ENCODE data around the gene HDGFL2. TPM values are rescaled to one million over a fixed set of nuclear protein-coding genes. Genes with fewer than 3 reads are reported as not detected.

The HDGFL2 gene
- total and polyA plus RNA-seq, 2 donors (not counting 1 experiment from before 2014, with no cell fraction given), result 19.5 to 51.2 TPM

DNA sequence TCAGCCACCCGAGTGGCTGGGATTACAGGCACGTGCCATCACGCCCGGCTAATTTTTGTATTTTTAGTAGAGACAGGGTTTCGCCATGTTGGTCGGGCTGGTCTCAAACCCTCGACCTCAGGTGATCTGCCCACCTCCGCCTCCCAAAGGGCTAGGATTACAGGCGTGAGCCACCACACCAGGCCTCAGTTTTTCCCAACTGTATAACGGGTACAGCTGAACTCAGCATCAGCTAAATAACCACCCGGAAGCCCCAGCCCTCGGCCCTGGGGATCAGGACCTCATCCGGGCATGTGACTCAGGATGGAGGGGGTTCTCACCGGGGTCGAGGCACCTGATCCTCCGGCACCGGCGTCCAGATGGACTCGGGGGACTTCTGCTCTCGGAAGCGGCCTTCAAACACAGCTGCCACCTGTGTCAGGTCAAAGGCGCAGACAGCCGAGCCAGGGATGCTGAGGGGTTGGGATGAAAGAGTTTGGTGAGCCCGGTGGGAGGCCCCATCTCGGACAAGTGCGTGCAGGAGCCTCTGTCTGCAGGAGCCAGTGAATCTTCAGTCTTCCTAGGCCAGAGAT lies 78.5 kb downstream of the HDGFL2 start:
- Histone ChIP-seq H3K9me3 (ENCODE audit: control insufficient read depth, insufficient read depth, low read depth, low read length) (no peaks in the 10 kb centered on the region), H3K4me3 (replicated peaks in 1 of 4; ENCODE audit: control extremely low read depth in 1 of 4, insufficient read depth in 1 of 4, low read depth in 3 of 4, low read length in 4 of 4) (no peak overlapping the region), H2AFZ (ENCODE audit: low read length) (no peak overlapping the region), H3K4me1 (ENCODE audit: control insufficient read depth, extremely low read depth, insufficient read depth, low read length) (no peaks in the 10 kb centered on the region), H3K36me3 (ENCODE audit: control insufficient read depth, insufficient read depth, low read length) (no peaks in the 10 kb centered on the region), H3K4me2 (ENCODE audit: extremely low read depth, insufficient read depth, low read length) (no peak overlapping the region), H3K27me3 (ENCODE audit: control insufficient read depth, insufficient read depth, low read length) (no peaks in the 10 kb centered on the region), H3K27ac (ENCODE audit: insufficient read depth, low read length) (no peak overlapping the region), H4K20me1 (ENCODE audit: control insufficient read depth, extremely low read depth, insufficient read depth, low read length) (no peaks in the 10 kb centered on the region), H3K79me2 (ENCODE audit: control insufficient read depth, insufficient read depth, low read length) (no peaks in the 10 kb centered on the region), H3K9ac (ENCODE audit: insufficient read depth, low read length) (no peak overlapping the region)
- TF ChIP-seq, protein P1, sequence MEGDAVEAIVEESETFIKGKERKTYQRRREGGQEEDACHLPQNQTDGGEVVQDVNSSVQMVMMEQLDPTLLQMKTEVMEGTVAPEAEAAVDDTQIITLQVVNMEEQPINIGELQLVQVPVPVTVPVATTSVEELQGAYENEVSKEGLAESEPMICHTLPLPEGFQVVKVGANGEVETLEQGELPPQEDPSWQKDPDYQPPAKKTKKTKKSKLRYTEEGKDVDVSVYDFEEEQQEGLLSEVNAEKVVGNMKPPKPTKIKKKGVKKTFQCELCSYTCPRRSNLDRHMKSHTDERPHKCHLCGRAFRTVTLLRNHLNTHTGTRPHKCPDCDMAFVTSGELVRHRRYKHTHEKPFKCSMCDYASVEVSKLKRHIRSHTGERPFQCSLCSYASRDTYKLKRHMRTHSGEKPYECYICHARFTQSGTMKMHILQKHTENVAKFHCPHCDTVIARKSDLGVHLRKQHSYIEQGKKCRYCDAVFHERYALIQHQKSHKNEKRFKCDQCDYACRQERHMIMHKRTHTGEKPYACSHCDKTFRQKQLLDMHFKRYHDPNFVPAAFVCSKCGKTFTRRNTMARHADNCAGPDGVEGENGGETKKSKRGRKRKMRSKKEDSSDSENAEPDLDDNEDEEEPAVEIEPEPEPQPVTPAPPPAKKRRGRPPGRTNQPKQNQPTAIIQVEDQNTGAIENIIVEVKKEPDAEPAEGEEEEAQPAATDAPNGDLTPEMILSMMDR (conservative IDR thresholded peaks at IDR 0.05 in 1 of 2, IDR thresholded peaks at IDR 0.05 in 1 of 2; ENCODE audit: low read depth in 1 of 2, low read length in 2 of 2), result no peak
- no peak for TF ChIP-seq EZH2 (IDR thresholded peaks at IDR 0.05; ENCODE audit: low read length, missing control alignments)
- DNase-seq (ENCODE audit: low read depth in 2 of 2), result no peak

Other genes with a start within 250 kb of the HDGFL2 start
- gene EBI3, start 242.8 kb upstream of the HDGFL2 start, total RNA-seq, result not detected in 2 replicates
- gene EBI3, start 242.8 kb upstream of the HDGFL2 start, polyA plus RNA-seq, result 0.05 and 0.14 TPM in 2 replicates
- gene YJU2, start 225.2 kb upstream of the HDGFL2 start, total RNA-seq, result 12.6 and 14.7 TPM in 2 replicates
- gene YJU2, start 225.2 kb upstream of the HDGFL2 start, polyA plus RNA-seq, result 10.7 and 16.3 TPM in 2 replicates
- not detected in 2 replicates for gene SHD, start 193.0 kb upstream of the HDGFL2 start, total RNA-seq
- not detected in 2 replicates for gene SHD, start 193.0 kb upstream of the HDGFL2 start, polyA plus RNA-seq
- gene TMIGD2, start 169.9 kb upstream of the HDGFL2 start, total RNA-seq, result not detected in 2 replicates
- gene TMIGD2, start 169.9 kb upstream of the HDGFL2 start, polyA plus RNA-seq, result not detected in 2 replicates
- 8.7 and 10.1 TPM in 2 replicates for gene FSD1, start 167.7 kb upstream of the HDGFL2 start, total RNA-seq
- gene FSD1, start 167.7 kb upstream of the HDGFL2 start, polyA plus RNA-seq, result 4.6 and 7.1 TPM in 2 replicates
- gene STAP2, start 133.5 kb upstream of the HDGFL2 start, total RNA-seq, result 4.4 and 4.8 TPM in 2 replicates
- gene STAP2, start 133.5 kb upstream of the HDGFL2 start, polyA plus RNA-seq, result 1.7 and 2.2 TPM in 2 replicates
- gene MPND, start 128.7 kb upstream of the HDGFL2 start, total RNA-seq, result 6.4 and 7.1 TPM in 2 replicates
- gene MPND, start 128.7 kb upstream of the HDGFL2 start, polyA plus RNA-seq, result 2.7 and 3.8 TPM in 2 replicates
- gene SH3GL1, start 71.8 kb upstream of the HDGFL2 start, total RNA-seq, result 20.3 and 23.9 TPM in 2 replicates
- gene SH3GL1, start 71.8 kb upstream of the HDGFL2 start, polyA plus RNA-seq, result 44.9 and 58.7 TPM in 2 replicates
- gene CHAF1A, start 69.7 kb upstream of the HDGFL2 start, total RNA-seq, result 3.9 and 5.9 TPM in 2 replicates
- gene CHAF1A, start 69.7 kb upstream of the HDGFL2 start, polyA plus RNA-seq, result 5.9 and 15.4 TPM in 2 replicates
- 98.9 and 114 TPM in 2 replicates for gene UBXN6, start 14.5 kb upstream of the HDGFL2 start, total RNA-seq
- 49.1 and 53.3 TPM in 2 replicates for gene UBXN6, start 14.5 kb upstream of the HDGFL2 start, polyA plus RNA-seq
- 2.6 and 5.3 TPM in 2 replicates for gene PLIN4, start 46.2 kb downstream of the HDGFL2 start, total RNA-seq
- gene PLIN4, start 46.2 kb downstream of the HDGFL2 start, polyA plus RNA-seq, result 0.05 and 0.07 TPM in 2 replicates
- not detected in 2 replicates for gene PLIN5, start 62.9 kb downstream of the HDGFL2 start, total RNA-seq
- gene PLIN5, start 62.9 kb downstream of the HDGFL2 start, polyA plus RNA-seq, result not detected in 2 replicates
- gene LRG1, start 67.7 kb downstream of the HDGFL2 start, total RNA-seq, result not detected in 2 replicates
- gene LRG1, start 67.7 kb downstream of the HDGFL2 start, polyA plus RNA-seq, result 0.10 TPM in 1 of 2 replicates, not detected in the other
- gene SEMA6B, start 87.4 kb downstream of the HDGFL2 start, total RNA-seq, result under 0.01 TPM in 2 replicates
- gene SEMA6B, start 87.4 kb downstream of the HDGFL2 start, polyA plus RNA-seq, result 0.07 and 0.31 TPM in 2 replicates
- gene TNFAIP8L1, start 167.2 kb downstream of the HDGFL2 start, total RNA-seq, result 1.5 and 4.0 TPM in 2 replicates
- 2.3 and 3.0 TPM in 2 replicates for gene TNFAIP8L1, start 167.2 kb downstream of the HDGFL2 start, polyA plus RNA-seq
- gene MYDGF, start 198.0 kb downstream of the HDGFL2 start, total RNA-seq, result 140 and 181 TPM in 2 replicates
- 167 and 190 TPM in 2 replicates for gene MYDGF, start 198.0 kb downstream of the HDGFL2 start, polyA plus RNA-seq